A673 (cell line): Measurements from ENCODE around the gene SSPN. TPM values are rescaled to one million over a fixed set of nuclear protein-coding genes. Genes with fewer than 3 reads are reported as not detected.

Experiments
- BruUV-seq: library from RNA; stranded (reverse); fragments of 400-500 nt; replicated peaks from 2 replicates; lab custom pipeline; 2021; lab: Mats Ljungman, UMichigan
- CTCF ChIA-PET: fragments of 300-600 bp; sonication (Branson Sonifier 250); formaldehyde crosslinking; loops from one replicate; lab custom pipeline; 2022; ENCODE audit warnings: antibody characterized with exemption; lab: Charles Lee
- POLR2A ChIA-PET: fragments of 300-600 bp; sonication (Branson Sonifier 250); formaldehyde crosslinking; loops from one replicate; lab custom pipeline; 2022; ENCODE audit warnings: antibody characterized with exemption; ENCODE audit not compliant: low non-redundant PET; lab: Charles Lee
- DNase-seq: peaks from one replicate; pipeline ENCODE4 v3.0.0-alpha.2; 2015; ENCODE audit warnings: low spot score
- H3K27ac ChIP-seq: fragments of 200-600 bp; sonication (generic); 2 replicates; pipeline ENCODE4 v1.5.1; 2016; ENCODE audit warnings: mixed run types, low read depth, mild to moderate bottlenecking, mixed read lengths, antibody characterized with exemption, low read length; ENCODE audit not compliant: poor library complexity, severe bottlenecking
- H3K27me3 ChIP-seq: fragments of 200-600 bp; sonication (generic); replicated peaks from 2 replicates; pipeline ENCODE4 v1.6.1; 2017; ENCODE audit warnings: mixed run types, low read depth, mild to moderate bottlenecking, mixed read lengths, antibody characterized with exemption, low read length; ENCODE audit not compliant: insufficient read depth, poor library complexity
- H3K36me3 ChIP-seq: fragments of 200-600 bp; sonication (generic); 2 replicates; pipeline ENCODE4 v1.6.1; 2016; ENCODE audit warnings: mixed run types, mild to moderate bottlenecking, mixed read lengths, antibody characterized with exemption, low read length; ENCODE audit not compliant: insufficient read depth, poor library complexity, severe bottlenecking
- H3K4me1 ChIP-seq: fragments of 200-600 bp; sonication (generic); 2 replicates; pipeline ENCODE4 v1.6.1; 2017; ENCODE audit warnings: mixed run types, mild to moderate bottlenecking, mixed read lengths, antibody characterized with exemption, low read length; ENCODE audit not compliant: insufficient read depth, poor library complexity, severe bottlenecking
- H3K4me3 ChIP-seq: fragments of 200-600 bp; sonication (generic); 2 replicates; pipeline ENCODE4 v1.5.1; 2016; ENCODE audit warnings: low read depth, mixed run types, mild to moderate bottlenecking, mixed read lengths, low read length; ENCODE audit not compliant: poor library complexity, severe bottlenecking
- H3K9me3 ChIP-seq: fragments of 200-600 bp; sonication (generic); 2 replicates; pipeline ENCODE4 v1.6.1; 2016; ENCODE audit warnings: mixed run types, low read depth, mild to moderate bottlenecking, mixed read lengths, antibody characterized with exemption, low read length; ENCODE audit not compliant: poor library complexity, severe bottlenecking
- CTCF ChIP-seq: fragments of 300-800, 200-600 bp; sonication (generic); conservative IDR thresholded peaks from 2 replicates; pipeline ENCODE4 v1.5.1; 2017; ENCODE audit warnings: low read depth, mild to moderate bottlenecking, antibody characterized with exemption, low read length, moderate library complexity, mixed read lengths
- EZH2 ChIP-seq: fragments of 200-600 bp; sonication (generic); IDR thresholded peaks from 2 replicates; pipeline ENCODE4 v1.6.1; 2017; ENCODE audit warnings: borderline replicate concordance, low read depth, mild to moderate bottlenecking, mixed read lengths, antibody characterized with exemption, low read length; ENCODE audit not compliant: poor library complexity, severe bottlenecking
- intact Hi-C: fragments of 100-400 bp; cut with micrococcal nuclease; formaldehyde crosslinking; loops from one replicate; pipeline ENCODE4 v1.10.0; 2022; ENCODE audit not compliant: unreplicated experiment
- total RNA-seq: library from RNA; stranded (reverse); gene quantifications from 2 replicates; pipeline ENCODE4 v1.2.3, GENCODE V29; 2021

Gene SSPN
- total RNA-seq, 1 experiment from 2014 or later = 9.8 TPM

- no peaks in the 10 kb centered on the region for H3K36me3 ChIP-seq
- ChIA-PET POLR2A (no interaction called here), CTCF (no interaction called here)
- no peak overlapping the region for H3K4me3 ChIP-seq
- no peaks in the 10 kb centered on the region for H3K27me3 ChIP-seq
- peaks cover 18% of the 10 kb centered on the region for H3K4me1 ChIP-seq
- no peak overlapping the region for H3K27ac ChIP-seq
- no TSS peak for BruUV-seq
- no peaks in the 10 kb centered on the region for H3K9me3 ChIP-seq
- no peak for DNase-seq
- TF ChIP-seq EZH2 = no peak
- no peak for TF ChIP-seq CTCF
- intact Hi-C loops = no loop called here
These were observed 73.6 kb downstream of the SSPN start for GRCh38 chr12:26268841-26269561.

GRCh38 chr12:26269562-26270284, 74.3 kb downstream of the SSPN start:
- CTCF ChIA-PET = no interaction called here
- BruUV-seq = no TSS peak
- no peak overlapping the region for H3K27ac ChIP-seq

GRCh38 chr12:26271024-26271423, 75.7 kb downstream of the SSPN start:
- DNase-seq = no peak
- H3K27ac ChIP-seq = no peak overlapping the region
- intact Hi-C loops = loop anchor here (10.0 kb wide), 1 partner anchor 146 kb away; the partner anchor contains the start of gene BHLHE41

More at GRCh38 chr12:26269562-26270284, 74.3 kb downstream of the SSPN start:
- Histone ChIP-seq H3K4me3 (no peak overlapping the region), H3K4me1 (peaks cover 25% of the 10 kb centered on the region), H3K36me3 (no peaks in the 10 kb centered on the region), H3K27me3 (no peaks in the 10 kb centered on the region), H3K9me3 (no peaks in the 10 kb centered on the region)
- no peak for DNase-seq
- POLR2A ChIA-PET = no interaction called here
- intact Hi-C loops = loop anchor here (10.0 kb wide), 1 partner anchor 145 kb away; the partner anchor contains the start of gene BHLHE41
- TF ChIP-seq CTCF (no peak), EZH2 (no peak)

More at GRCh38 chr12:26271024-26271423, 75.7 kb downstream of the SSPN start:
- H3K27me3 ChIP-seq = no peaks in the 10 kb centered on the region
- no peaks in the 10 kb centered on the region for H3K9me3 ChIP-seq
- TF ChIP-seq EZH2 (no peak), CTCF (no peak)
- peaks cover 33% of the 10 kb centered on the region for H3K4me1 ChIP-seq
- H3K36me3 ChIP-seq = no peaks in the 10 kb centered on the region
- ChIA-PET POLR2A (no interaction called here), CTCF (no interaction called here)
- no peak overlapping the region for H3K4me3 ChIP-seq
- BruUV-seq = no TSS peak
